ENCODE results near the gene TMEM260.

TMEM260 gene

DNA sequence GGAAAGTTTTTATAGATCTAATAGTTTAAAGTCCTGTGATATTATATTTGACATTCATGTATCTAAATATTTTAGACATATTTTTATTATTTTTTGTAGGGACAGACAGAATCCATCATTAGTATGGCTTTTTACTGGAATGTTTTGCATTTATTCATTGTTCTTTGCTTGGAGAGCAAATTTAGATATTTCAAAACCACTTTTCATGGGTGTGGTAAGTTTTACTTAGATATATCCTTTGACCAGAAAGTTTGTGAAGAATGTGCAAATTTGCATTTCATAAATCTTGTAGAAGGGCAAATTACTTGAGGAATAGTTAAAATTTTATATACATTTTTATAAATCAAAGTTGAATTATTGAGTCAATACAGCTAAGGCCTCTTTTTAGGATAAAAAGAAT, 37.5 kb downstream of the TMEM260 start:
- no peaks in the 10 kb centered on the region for H3K27me3 ChIP-seq (ENCODE audit: insufficient read depth, low read length, poor library complexity, severe bottlenecking)
- H3K4me1 ChIP-seq (ENCODE audit: insufficient read depth, low read length, poor library complexity, severe bottlenecking): no peaks in the 10 kb centered on the region
- H3K36me3 ChIP-seq (ENCODE audit: insufficient read depth, low read length): peaks cover 28% of the 10 kb centered on the region; the same call in 1 of the 2 replicates
- H3K4me2 ChIP-seq (ENCODE audit: low read depth, low read length, poor library complexity, severe bottlenecking): no peak overlapping the region
- H3F3A ChIP-seq (ENCODE audit: low read depth): no peaks in the 10 kb centered on the region
- no peaks in the 10 kb centered on the region for H3K9me2 ChIP-seq (replicated peaks; ENCODE audit: low read depth, low read length)
- H4K20me1 ChIP-seq (ENCODE audit: insufficient read depth, low read length, poor library complexity, severe bottlenecking): no peaks in the 10 kb centered on the region
- no peak overlapping the region for H3K4me3 ChIP-seq (ENCODE audit: low read length, poor library complexity, severe bottlenecking)
- TF ChIP-seq, protein P1, sequence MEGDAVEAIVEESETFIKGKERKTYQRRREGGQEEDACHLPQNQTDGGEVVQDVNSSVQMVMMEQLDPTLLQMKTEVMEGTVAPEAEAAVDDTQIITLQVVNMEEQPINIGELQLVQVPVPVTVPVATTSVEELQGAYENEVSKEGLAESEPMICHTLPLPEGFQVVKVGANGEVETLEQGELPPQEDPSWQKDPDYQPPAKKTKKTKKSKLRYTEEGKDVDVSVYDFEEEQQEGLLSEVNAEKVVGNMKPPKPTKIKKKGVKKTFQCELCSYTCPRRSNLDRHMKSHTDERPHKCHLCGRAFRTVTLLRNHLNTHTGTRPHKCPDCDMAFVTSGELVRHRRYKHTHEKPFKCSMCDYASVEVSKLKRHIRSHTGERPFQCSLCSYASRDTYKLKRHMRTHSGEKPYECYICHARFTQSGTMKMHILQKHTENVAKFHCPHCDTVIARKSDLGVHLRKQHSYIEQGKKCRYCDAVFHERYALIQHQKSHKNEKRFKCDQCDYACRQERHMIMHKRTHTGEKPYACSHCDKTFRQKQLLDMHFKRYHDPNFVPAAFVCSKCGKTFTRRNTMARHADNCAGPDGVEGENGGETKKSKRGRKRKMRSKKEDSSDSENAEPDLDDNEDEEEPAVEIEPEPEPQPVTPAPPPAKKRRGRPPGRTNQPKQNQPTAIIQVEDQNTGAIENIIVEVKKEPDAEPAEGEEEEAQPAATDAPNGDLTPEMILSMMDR (conservative IDR thresholded peaks at IDR 0.05; ENCODE audit: low read length): no peak
- TF ChIP-seq EZH2phosphoT487 (IDR thresholded peaks at IDR 0.05; ENCODE audit: borderline replicate concordance): no peak
- H3K79me2 ChIP-seq (ENCODE audit: insufficient read depth, low read length): no peaks in the 10 kb centered on the region
- H3K9me3 ChIP-seq (ENCODE audit: insufficient read depth, low read depth, low read length): no peaks in the 10 kb centered on the region
- H2AFZ ChIP-seq (ENCODE audit: low read length): no peak overlapping the region
- H3K9ac ChIP-seq (ENCODE audit: low read depth, low read length, poor library complexity, severe bottlenecking): no peak overlapping the region

DNA sequence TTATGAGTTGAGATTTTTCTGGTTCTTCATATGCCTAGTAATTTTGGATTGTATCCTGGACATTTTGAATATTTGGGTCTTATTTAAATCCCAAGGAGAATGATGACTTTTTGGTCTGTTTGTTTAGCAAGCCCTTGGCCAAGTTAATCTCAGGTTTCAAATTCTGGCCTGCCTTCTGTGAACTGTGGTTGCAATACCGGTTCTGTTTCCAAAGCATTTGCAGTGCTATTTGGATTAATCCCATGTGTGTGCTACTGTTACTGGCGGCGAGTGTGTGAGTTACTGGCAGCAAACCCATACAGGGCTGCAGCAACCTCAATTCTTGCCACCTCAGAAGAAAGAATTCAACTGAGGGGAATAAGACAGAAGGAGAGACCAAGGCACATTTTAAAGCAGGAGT, 51.1 kb downstream of the TMEM260 start:
- Histone ChIP-seq H3K4me2 (ENCODE audit: low read depth, low read length, poor library complexity, severe bottlenecking) (no peak overlapping the region), H4K20me1 (ENCODE audit: insufficient read depth, low read length, poor library complexity, severe bottlenecking) (no peaks in the 10 kb centered on the region), H3K79me2 (ENCODE audit: insufficient read depth, low read length) (no peaks in the 10 kb centered on the region), H3K36me3 (ENCODE audit: insufficient read depth, low read length) (peaks cover 18% of the 10 kb centered on the region; the same call in 1 of the 2 replicates), H3K4me3 (ENCODE audit: low read length, poor library complexity, severe bottlenecking) (no peak overlapping the region), H3K4me1 (ENCODE audit: insufficient read depth, low read length, poor library complexity, severe bottlenecking) (peaks cover 10% of the 10 kb centered on the region), H2AFZ (ENCODE audit: low read length) (no peak overlapping the region), H3K9ac (ENCODE audit: low read depth, low read length, poor library complexity, severe bottlenecking) (no peak overlapping the region), H3K27me3 (ENCODE audit: insufficient read depth, low read length, poor library complexity, severe bottlenecking) (no peaks in the 10 kb centered on the region), H3K9me2 (replicated peaks; ENCODE audit: low read depth, low read length) (no peaks in the 10 kb centered on the region), H3K9me3 (ENCODE audit: insufficient read depth, low read depth, low read length) (peaks cover 17% of the 10 kb centered on the region), H3F3A (ENCODE audit: low read depth) (no peaks in the 10 kb centered on the region)
- no peak for TF ChIP-seq EZH2phosphoT487 (IDR thresholded peaks at IDR 0.05; ENCODE audit: borderline replicate concordance)
- TF ChIP-seq, protein P1 (conservative IDR thresholded peaks at IDR 0.05; ENCODE audit: low read length): no peak

DNA sequence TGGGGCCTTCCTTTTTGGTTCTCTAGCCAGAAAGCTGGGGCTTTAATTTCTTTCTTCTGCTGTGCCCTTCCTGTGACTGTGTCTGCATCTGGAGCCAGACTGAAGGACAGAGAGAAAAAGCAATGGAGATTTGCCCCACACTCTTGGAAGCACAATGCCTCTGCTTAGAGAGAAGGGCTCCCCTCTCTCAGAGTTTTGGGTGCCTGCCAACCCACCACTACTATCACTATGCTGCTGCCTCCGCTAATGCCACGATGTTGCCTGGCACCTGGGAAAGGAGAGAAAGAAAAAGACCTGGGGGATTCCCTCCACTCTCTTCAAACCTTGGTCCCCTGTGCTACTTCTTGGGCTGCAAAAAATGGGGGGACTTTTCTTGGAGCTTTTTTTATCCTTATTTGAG, 52.6 kb downstream of the TMEM260 start:
- no peaks in the 10 kb centered on the region for H4K20me1 ChIP-seq (ENCODE audit: insufficient read depth, low read length, poor library complexity, severe bottlenecking)
- H3K4me2 ChIP-seq (ENCODE audit: low read depth, low read length, poor library complexity, severe bottlenecking): peak overlapping the region; percentile 38
- H3K27me3 ChIP-seq (ENCODE audit: insufficient read depth, low read length, poor library complexity, severe bottlenecking): no peaks in the 10 kb centered on the region
- peaks cover 32% of the 10 kb centered on the region; the same call in 1 of the 2 replicates for H3K36me3 ChIP-seq (ENCODE audit: insufficient read depth, low read length)
- no peak overlapping the region for H2AFZ ChIP-seq (ENCODE audit: low read length)
- no peak overlapping the region for H3K9ac ChIP-seq (ENCODE audit: low read depth, low read length, poor library complexity, severe bottlenecking)
- H3K9me3 ChIP-seq (ENCODE audit: insufficient read depth, low read depth, low read length): peaks cover 17% of the 10 kb centered on the region
- H3F3A ChIP-seq (ENCODE audit: low read depth): no peaks in the 10 kb centered on the region
- no peak for TF ChIP-seq EZH2phosphoT487 (IDR thresholded peaks at IDR 0.05; ENCODE audit: borderline replicate concordance)
- TF ChIP-seq, protein P1 (conservative IDR thresholded peaks at IDR 0.05; ENCODE audit: low read length): no peak
- H3K9me2 ChIP-seq (replicated peaks; ENCODE audit: low read depth, low read length): no peaks in the 10 kb centered on the region
- no peak overlapping the region for H3K4me3 ChIP-seq (ENCODE audit: low read length, poor library complexity, severe bottlenecking)
- peaks cover 10% of the 10 kb centered on the region for H3K4me1 ChIP-seq (ENCODE audit: insufficient read depth, low read length, poor library complexity, severe bottlenecking)
- H3K79me2 ChIP-seq (ENCODE audit: insufficient read depth, low read length): no peaks in the 10 kb centered on the region
